ENCODE data around the gene NIFK. TPM values are rescaled to one million over a fixed set of nuclear protein-coding genes. Genes with fewer than 3 reads are reported as not detected.

Gene NIFK
- total RNA-seq, 2 donors from 2014 or later: 13.3 to 14.9 TPM

DNA sequence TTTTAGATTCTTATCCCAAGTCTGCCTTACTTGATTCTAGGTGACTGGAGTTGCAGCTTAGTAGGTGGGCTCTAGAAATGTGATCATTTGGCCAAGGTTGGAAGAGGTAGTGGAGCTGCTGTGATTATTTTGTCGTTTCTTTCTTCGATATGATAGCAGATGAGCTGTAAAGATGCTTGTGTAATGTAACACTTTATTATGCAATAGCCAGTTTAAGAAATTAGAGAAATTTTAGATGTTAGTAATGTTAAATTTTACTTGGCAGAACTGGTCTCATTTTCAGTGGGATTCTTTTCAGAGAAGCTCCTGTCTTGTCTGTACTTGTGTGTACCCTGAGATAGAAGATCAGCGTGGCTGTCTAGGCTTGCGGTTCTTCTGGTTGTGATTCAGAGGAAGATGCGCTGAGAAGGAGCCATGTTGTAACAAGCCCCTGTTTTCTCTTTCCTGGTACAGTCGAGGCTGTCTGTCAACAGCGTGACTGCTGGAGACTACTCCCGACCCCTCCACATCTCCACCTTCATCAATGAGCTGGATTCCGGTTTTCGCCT, 28.1 kb upstream of the NIFK start:
- TF ChIP-seq, protein P1, sequence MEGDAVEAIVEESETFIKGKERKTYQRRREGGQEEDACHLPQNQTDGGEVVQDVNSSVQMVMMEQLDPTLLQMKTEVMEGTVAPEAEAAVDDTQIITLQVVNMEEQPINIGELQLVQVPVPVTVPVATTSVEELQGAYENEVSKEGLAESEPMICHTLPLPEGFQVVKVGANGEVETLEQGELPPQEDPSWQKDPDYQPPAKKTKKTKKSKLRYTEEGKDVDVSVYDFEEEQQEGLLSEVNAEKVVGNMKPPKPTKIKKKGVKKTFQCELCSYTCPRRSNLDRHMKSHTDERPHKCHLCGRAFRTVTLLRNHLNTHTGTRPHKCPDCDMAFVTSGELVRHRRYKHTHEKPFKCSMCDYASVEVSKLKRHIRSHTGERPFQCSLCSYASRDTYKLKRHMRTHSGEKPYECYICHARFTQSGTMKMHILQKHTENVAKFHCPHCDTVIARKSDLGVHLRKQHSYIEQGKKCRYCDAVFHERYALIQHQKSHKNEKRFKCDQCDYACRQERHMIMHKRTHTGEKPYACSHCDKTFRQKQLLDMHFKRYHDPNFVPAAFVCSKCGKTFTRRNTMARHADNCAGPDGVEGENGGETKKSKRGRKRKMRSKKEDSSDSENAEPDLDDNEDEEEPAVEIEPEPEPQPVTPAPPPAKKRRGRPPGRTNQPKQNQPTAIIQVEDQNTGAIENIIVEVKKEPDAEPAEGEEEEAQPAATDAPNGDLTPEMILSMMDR (IDR thresholded peaks at IDR 0.05): no peak
- DNase-seq (ENCODE audit: low spot score): no peak
- no peak overlapping the region for H3K4me3 ChIP-seq
- no peaks in the 10 kb centered on the region for H3K9me3 ChIP-seq
- no peaks in the 10 kb centered on the region for H3K27me3 ChIP-seq
- no peaks in the 10 kb centered on the region for H3K4me1 ChIP-seq
- peaks cover 87% of the 10 kb centered on the region for H3K36me3 ChIP-seq
- H3K27ac ChIP-seq: no peak overlapping the region

DNA sequence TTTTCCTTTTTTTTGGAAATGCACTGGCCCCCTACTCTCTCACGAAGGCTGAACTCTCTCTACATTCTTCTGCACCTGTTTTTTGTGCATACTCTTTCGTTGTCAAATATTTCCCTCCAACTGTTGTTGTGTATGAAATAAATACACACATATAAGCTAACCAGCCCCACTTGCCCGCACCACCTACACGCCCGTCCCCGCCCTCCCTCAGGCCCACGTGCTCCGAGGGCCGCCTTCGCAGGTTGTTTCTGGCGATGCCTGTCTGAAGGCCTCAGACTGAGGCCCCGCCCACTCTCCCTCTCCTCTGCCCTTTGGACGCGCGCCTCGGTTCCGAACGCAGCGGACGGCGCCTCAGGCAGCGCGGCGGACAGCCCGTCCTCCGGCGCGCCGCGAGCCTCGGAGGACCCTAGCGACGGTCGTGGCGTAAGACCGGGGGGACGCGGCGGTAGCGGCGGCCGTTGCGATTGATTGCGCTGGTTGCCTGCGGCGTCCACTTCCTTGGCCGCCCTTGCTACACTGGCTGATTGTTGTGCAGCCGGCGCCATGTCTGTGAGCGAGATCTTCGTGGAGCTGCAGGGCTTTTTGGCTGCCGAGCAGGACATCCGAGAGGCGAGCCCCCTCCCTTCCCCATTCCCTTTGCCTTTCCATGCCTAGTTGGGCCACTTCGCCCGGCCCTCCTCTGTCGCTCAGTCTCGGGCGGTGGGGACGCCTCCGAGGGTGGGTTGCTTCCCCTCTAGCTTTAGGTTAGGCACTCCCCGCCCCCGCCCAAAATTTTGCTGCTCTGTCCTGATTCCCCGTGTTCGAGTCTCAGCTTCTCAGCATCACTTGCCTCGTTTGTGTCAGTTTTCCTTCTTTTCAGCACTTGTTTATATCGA, 18.8 kb upstream of the NIFK start, which contains the start of gene TSN:
Gene TSN (plus strand): TSS at position 415 of the 875 bp plus-strand sequence. CDS start 129 bp downstream, at position 544.
- peak within 1 kb of the TSS; percentile 51 to 74 for H3K27ac ChIP-seq
- H3K9me3 ChIP-seq: no peaks in the 10 kb centered on the region
- TF ChIP-seq, protein P1 (IDR thresholded peaks at IDR 0.05): no peak
- no peaks in the 10 kb centered on the region for H3K27me3 ChIP-seq
- H3K4me3 ChIP-seq: peak within 1 kb of the TSS; percentile 90 to 96
- peaks cover 0 to 26% of the 10 kb centered on the region in 2 donors for H3K4me1 ChIP-seq
- H3K36me3 ChIP-seq: peaks cover 15% of the 10 kb centered on the region
- peak; percentile 94 for DNase-seq (ENCODE audit: low spot score)

DNA sequence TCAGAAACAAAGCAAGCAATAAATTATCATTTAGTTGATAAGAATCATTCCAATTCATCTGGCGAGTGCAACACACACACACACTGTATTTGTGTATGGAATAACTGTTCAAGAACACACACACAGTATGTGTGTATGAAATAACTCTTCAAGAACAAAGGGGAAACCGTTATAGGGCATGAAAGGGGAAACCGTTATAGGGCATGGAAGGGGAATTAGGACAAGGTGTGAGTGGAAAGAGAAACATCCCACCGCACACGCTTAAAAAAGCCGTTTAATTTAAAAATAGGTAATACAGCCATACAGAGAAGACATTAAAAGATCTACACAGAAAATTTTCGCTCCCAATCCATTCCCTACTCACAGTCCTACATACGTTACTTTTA, 18.2 kb upstream of the NIFK start:
- Histone ChIP-seq H3K9me3 (no peaks in the 10 kb centered on the region), H3K27ac (peak overlapping the region; percentile 38 to 48), H3K36me3 (peaks cover 10% of the 10 kb centered on the region), H3K4me3 (peak overlapping the region; percentile 90 to 96), H3K4me1 (peaks cover 0 to 26% of the 10 kb centered on the region in 2 donors), H3K27me3 (no peaks in the 10 kb centered on the region)
- TF ChIP-seq, protein P1 (IDR thresholded peaks at IDR 0.05): no peak
- no peak for DNase-seq (ENCODE audit: low spot score)

DNA sequence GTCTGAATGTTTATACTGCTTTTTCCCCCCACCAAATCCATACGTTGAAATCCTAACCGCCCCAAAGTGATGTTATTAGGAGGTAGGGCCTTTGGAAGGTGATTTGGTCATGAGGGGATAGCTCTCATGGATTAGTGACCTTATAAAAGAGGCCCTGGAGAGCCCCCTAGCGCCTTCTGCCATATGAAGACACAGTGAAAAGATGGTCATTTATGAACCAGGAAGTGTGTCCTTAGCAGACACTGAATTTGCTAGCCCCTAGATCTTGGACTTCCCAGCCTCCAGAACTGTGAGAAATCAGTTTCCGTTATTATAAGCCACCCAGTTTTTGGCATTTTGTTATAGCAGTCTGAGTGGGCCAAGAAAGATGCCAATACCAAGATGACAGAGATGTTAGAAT, 11.5 kb upstream of the NIFK start:
- Histone ChIP-seq H3K9me3 (no peaks in the 10 kb centered on the region), H3K27ac (no peak overlapping the region), H3K4me3 (no peak overlapping the region), H3K36me3 (no peaks in the 10 kb centered on the region), H3K4me1 (no peaks in the 10 kb centered on the region), H3K27me3 (no peaks in the 10 kb centered on the region)
- TF ChIP-seq, protein P1 (IDR thresholded peaks at IDR 0.05): peak in 1 of 2 donors; percentile 18
- DNase-seq (ENCODE audit: low spot score): no peak

DNA sequence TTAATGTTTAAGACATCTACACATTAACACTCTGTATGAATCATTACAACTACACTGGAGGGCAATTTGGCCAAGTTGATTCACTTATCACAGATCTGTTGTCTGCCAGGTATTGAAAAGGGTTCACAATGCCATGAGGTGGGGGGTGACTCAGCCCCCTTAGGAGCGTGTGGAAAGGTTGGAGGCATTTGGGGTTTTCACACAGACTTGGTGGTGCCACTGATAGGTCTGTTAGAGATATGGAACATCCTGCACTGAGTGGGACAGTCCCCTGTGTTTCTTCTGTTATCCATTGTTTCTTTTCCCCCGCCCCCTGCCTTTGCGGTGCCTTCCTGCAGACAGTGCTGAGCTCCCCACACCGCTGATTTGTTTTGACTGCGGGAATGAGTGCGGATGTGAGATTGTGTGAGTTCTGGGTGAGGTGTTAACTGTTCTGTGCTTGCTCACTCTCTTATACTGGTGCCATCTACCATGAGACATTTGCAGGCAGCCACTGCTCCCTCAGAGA, 9.4 kb upstream of the NIFK start:
- no peak overlapping the region for H3K27ac ChIP-seq
- TF ChIP-seq, protein P1 (IDR thresholded peaks at IDR 0.05): no peak
- no peak overlapping the region for H3K4me3 ChIP-seq
- no peaks in the 10 kb centered on the region for H3K4me1 ChIP-seq
- no peaks in the 10 kb centered on the region for H3K27me3 ChIP-seq
- H3K9me3 ChIP-seq: no peaks in the 10 kb centered on the region
- no peaks in the 10 kb centered on the region for H3K36me3 ChIP-seq
- DNase-seq (ENCODE audit: low spot score): no peak

All from right atrium auricular region (tissue), 2 donors.